Kidney epithelial cell (primary cell): ENCODE results near the gene LHX6. TPM values are rescaled to one million over a fixed set of nuclear protein-coding genes. Genes with fewer than 3 reads are reported as not detected.
A peak's percentile ranks its signal among the peaks of the same experiment; 100 is the strongest.

Experiments used
- DNase-seq: peaks from one replicate; pipeline ENCODE4 v3.0.0-alpha.2; 2010; ENCODE audit warnings: low read depth
- H3K27me3 ChIP-seq: 2 replicates; pipeline ENCODE4 v1.6.0; 2011; ENCODE audit warnings: low read length; ENCODE audit not compliant: control insufficient read depth, insufficient read depth
- H3K36me3 ChIP-seq: 2 replicates; pipeline ENCODE4 v1.5.1; 2011; ENCODE audit warnings: low read length; ENCODE audit not compliant: control insufficient read depth, insufficient read depth
- H3K4me3 ChIP-seq: 2 replicates; pipeline ENCODE4 v1.5.1; 2011; ENCODE audit warnings: low read depth, mild to moderate bottlenecking, control low read depth, low read length
- CTCF ChIP-seq: IDR thresholded peaks from 2 replicates; pipeline ENCODE4 v1.5.1; 2011; ENCODE audit warnings: mild to moderate bottlenecking, moderate library complexity, low read length, control low read depth, inconsistent platforms; ENCODE audit not compliant: insufficient read depth, poor library complexity, severe bottlenecking
- total RNA-seq: library from RNA; depleted of rRNA; stranded (reverse); fragments of >200 nt; gene quantifications from 2 replicates; pipeline ENCODE4 v1.2.3, GENCODE V29; 2015

The LHX6 gene
- total RNA-seq, 1 donor from 2014 or later, result 0.84 TPM

- no peak for DNase-seq
- Histone ChIP-seq H3K27me3 (peaks cover 69% of the 10 kb centered on the region), H3K4me3 (no peak overlapping the region), H3K36me3 (no peaks in the 10 kb centered on the region)
- no peak for TF ChIP-seq CTCF
These were observed 16.2 kb downstream of the LHX6 start for GRCh38 chr9:122212473-122213004.

GRCh38 chr9:122209451-122209850 is 19.3 kb downstream of the LHX6 start:
- H3K27me3 ChIP-seq, result peaks cover 54% of the 10 kb centered on the region
- H3K4me3 ChIP-seq, result no peak overlapping the region
- no peak for DNase-seq
- TF ChIP-seq CTCF, result no peak
- no peaks in the 10 kb centered on the region for H3K36me3 ChIP-seq

GRCh38 chr9:122207096-122207495 is 21.7 kb downstream of the LHX6 start:
- no peak for DNase-seq
- H3K4me3 ChIP-seq, result no peak overlapping the region
- no peak for TF ChIP-seq CTCF
- no peaks in the 10 kb centered on the region for H3K36me3 ChIP-seq
- peaks cover 31% of the 10 kb centered on the region for H3K27me3 ChIP-seq

GRCh38 chr9:122206118-122207046 is 22.4 kb downstream of the LHX6 start:
- H3K36me3 ChIP-seq, result no peaks in the 10 kb centered on the region
- H3K27me3 ChIP-seq, result peaks cover 23% of the 10 kb centered on the region
- TF ChIP-seq CTCF, result no peak
- peak; percentile 44 for DNase-seq
- H3K4me3 ChIP-seq, result no peak overlapping the region

GRCh38 chr9:122205176-122205575 is 23.6 kb downstream of the LHX6 start:
- no peak for TF ChIP-seq CTCF
- H3K4me3 ChIP-seq, result no peak overlapping the region
- peaks cover 17% of the 10 kb centered on the region for H3K27me3 ChIP-seq
- H3K36me3 ChIP-seq, result no peaks in the 10 kb centered on the region
- no peak for DNase-seq
